Left ventricle myocardium superior (tissue), 1 donor: ENCODE results near the gene MSI1. TPM values are rescaled to one million over a fixed set of nuclear protein-coding genes. Genes with fewer than 3 reads are reported as not detected.

Source experiments
- ATAC-seq: fragments of 200-7000 bp; cut with Tn5 transposase; one replicate; pipeline ENCODE4 v1.9.1; 2020; ENCODE audit warnings: mild to moderate bottlenecking, moderate library complexity
- DNase-seq: peaks from one replicate; pipeline ENCODE4 v3.0.0-alpha.2; 2020
- intact Hi-C: fragments of 100-400 bp; cut with micrococcal nuclease; formaldehyde crosslinking; loops from one replicate; pipeline ENCODE4 v1.11.0; 2022
- long read RNA-seq: library from polyadenylated mRNA; unstranded; transcript quantifications from one replicate; pipeline ENCODE4 v2.0.0, GENCODE V29; 2021
- total RNA-seq: library from RNA; stranded (reverse); fragmentation: NEBNext Ultra II Directional; extraction: Animal tissue kit (Norgen Biotek cat#: 25700); gene quantifications from one replicate; pipeline ENCODE4 v1.2.1, GENCODE V29; 2021
- donor health status: DM: no; HTN: yes; CAD: no; lungs with severe emphysema.

Gene MSI1
- total RNA-seq = 6.8 TPM
- long read RNA-seq, partial matches to known transcripts = 1 of 2 reads
- long read RNA-seq, other reads (novel, unspliced or antisense) = 1 of 2 reads

DNA sequence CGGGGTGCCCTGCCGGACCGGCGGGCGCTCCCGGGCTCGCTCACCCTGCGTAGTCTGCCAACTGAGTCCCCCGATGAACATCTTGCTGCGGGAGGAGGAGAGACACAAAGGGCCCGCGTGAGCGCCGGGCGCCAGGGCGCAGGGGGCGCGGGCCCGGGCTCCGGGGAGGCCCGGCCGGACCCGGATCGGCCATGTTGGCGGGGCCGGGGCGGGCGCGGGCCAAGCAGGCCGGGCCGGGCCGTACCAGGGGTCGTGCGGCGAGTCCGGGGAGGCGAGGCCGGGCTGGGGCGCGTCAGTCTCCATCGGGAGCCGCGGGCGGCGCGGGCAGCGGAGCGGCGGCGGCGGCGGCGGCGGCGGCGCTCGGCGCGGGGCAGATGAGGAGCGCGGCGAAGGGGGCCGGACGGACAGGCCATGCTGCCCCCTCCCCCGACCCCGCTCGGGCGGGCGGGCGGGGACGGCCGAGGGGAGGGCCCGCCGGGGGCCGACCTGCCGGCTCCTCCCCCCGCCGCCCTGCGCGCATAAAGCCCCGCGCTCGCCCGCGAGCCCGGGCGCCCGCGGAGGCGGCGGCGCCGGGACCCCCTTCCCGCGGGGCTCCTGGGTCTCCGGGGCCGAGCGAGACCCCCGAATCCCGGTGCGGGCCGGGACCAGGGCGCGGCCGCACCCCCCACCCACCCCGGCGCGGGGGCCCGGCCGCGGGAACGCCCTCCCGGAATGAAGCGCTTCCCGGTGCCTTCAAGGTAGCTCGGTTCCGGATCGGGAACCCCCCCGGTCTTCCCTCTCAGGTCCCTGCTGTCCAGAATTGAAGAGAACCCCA, at the start of gene MSI1:
Gene MSI1 (minus strand): TSS at position 376 of the 814 bp plus-strand sequence. CDS start 73 bp downstream, at position 303.
- DNase-seq (peak; percentile 32), ATAC-seq (peak; percentile 57)
- intact Hi-C loops = no loop called here

DNA sequence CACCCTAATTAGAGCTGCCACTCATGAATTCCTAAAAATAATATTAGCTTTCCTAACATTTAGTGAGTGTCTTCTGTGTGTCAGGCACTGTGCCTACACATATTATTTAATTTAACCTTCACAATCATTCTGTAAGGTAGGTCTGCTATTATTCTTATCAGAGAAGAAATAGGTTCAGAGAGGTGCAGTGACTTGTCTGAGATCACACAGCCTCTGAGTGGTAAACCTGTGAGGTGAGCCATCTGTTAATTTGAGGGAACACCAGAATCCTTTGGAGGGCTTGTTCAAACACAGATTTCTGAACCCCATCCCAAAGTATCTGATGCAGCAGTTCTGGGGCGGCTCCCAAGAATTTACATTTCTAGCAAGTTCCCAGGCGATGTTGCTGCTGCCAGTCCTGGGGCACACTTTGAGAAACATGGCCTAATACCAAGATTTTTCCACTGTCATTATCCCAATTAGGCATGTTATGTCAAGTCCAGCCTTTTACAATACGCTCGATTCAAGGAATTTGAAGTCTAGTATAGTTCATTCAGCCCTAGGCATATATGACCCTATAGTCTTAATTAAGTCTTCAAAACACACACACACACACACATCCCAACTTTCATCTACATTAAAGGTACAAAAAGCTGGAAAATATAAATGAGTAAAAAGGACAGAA, 49.1 kb upstream of the MSI1 start:
- DNase-seq = no peak
- ATAC-seq = no peak
- intact Hi-C loops = no loop called here

- DNase-seq (no peak), ATAC-seq (no peak)
- intact Hi-C loops = no loop called here
Observed at GRCh38 chr12:120416490-120417216, 47.7 kb upstream of the MSI1 start.

DNA sequence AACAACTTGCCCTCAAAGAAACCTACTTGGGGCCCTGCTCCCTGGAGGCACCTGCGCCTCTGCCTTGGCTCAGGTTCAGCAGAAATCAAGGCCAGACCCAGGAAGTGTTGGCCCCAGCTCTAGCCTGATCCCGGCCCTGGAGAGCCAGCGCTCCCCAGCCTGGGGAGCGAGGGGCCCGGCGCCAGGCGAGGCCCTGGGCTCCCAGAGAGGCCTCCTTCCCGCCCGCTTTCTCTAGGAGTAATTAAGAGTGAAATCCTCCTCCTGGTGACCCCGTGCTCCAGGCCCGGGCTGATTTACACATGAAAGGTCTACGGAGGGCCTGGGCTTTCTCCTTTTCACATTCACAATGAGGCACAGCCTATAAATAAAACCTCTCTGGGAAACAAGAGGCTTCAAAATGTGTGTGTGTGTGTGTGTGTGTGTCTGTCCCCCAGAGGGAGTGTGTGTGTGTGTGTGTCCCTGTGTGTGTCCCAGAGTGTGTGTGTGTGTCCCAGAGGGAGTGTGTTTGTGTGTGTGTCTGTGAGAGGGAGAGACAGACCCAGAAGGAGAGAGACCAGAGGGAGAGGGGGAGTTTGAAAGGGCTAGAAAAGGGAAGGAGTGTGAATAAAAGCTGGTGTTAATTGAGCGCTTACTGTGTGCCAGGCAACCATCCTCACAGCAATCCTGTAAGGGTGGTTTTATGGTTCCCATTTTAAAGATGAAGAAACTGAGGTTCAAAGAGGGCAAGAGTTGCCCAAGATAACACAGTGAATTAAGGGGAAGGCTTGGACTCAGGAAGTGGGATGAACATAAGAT, 45.1 kb upstream of the MSI1 start:
- intact Hi-C loops = loop anchor here (5.0 kb wide), 1 partner anchor 57 kb away; no protein-coding TSS in a partner anchor
- peak; percentile 89 for ATAC-seq
- DNase-seq = peak; percentile 46

DNA sequence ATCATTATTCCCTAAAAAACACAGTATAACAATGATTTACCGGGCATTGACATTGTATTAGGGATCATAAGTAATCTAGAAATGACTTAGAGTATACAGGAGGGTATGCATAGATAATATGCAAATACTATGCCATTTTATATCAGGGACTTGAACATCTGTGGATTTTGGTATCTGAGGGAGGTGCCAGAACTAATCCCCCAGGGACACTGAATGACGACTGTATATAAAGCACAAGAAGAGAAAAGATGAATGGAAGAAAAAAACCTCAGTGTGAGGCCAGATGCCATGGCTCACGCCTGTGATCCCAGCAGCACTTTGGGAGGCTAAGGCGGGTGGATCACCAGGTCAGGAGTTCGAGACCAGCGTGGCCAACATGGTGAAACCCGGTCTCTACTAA, 43.5 kb upstream of the MSI1 start:
- ATAC-seq = no peak
- DNase-seq = no peak
- intact Hi-C loops = loop anchor here (5.0 kb wide), 1 partner anchor 55 kb away; no protein-coding TSS in a partner anchor

DNA sequence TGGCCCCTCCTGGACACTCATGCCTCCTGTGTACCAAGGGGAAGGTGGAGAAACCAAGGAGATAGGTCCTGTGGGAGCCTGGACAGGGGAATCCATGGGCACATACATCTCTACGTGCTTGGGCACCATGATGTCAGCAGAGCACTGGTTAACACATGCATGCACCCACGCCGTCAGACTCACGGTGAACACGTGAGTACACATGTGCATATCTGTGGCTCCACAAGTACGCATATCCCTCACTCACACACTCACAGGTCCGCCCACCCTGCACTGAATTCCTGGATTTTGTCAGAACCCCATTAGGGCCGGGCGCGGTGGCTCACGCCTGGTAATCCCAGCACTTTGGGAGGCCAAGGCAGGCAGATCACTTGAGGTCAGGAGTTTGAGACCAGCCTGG, 39.8 kb upstream of the MSI1 start:
- intact Hi-C loops = no loop called here
- no peak for DNase-seq
- ATAC-seq = no peak

- intact Hi-C loops = no loop called here
- no peak for ATAC-seq
- DNase-seq = no peak
Observed at GRCh38 chr12:120406553-120406952, 37.6 kb upstream of the MSI1 start.

DNA sequence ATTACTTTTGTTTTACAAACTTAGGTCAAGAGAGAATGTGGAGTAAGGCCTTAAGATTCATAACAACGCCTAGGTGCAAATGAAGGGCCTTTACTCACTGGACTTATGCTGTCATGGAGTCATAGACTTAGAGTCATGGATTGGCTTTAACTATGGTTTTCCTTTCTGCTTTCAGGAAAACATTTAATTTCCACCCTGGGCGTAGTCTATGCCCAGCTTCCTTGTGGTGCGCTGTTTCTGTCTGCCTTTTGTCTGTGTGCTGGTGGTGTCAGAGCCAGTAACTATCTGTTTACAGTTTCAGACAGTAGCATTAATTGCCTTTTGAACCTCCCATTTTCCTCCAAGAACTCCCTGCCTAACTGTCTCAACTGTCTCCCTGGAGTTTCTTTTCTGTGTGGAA, 37.1 kb upstream of the MSI1 start:
- intact Hi-C loops = no loop called here
- no peak for ATAC-seq
- no peak for DNase-seq

DNA sequence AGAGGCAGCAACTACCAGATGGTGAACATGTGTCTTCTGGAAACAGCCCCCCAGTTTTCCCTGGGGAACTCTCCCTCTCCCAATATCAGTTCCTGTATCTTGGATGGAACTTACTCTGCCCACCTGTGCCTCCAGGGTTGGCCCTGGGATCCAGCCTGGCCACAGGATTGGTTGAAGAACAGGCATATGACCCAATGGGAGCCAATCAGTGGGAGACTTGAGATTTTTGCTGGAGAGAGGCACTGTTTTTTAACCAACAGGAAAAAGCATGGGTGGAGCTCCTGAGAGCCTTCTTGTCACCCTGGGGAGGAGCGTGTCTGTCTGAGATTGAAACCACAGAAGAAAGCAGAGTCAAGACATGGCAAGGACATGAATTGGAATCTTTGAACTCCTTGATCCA, 35.3 kb upstream of the MSI1 start:
- ATAC-seq = no peak
- intact Hi-C loops = no loop called here
- no peak for DNase-seq

- no peak for ATAC-seq
- intact Hi-C loops = no loop called here
Observed at GRCh38 chr12:120403869-120404268, 34.9 kb upstream of the MSI1 start.

DNA sequence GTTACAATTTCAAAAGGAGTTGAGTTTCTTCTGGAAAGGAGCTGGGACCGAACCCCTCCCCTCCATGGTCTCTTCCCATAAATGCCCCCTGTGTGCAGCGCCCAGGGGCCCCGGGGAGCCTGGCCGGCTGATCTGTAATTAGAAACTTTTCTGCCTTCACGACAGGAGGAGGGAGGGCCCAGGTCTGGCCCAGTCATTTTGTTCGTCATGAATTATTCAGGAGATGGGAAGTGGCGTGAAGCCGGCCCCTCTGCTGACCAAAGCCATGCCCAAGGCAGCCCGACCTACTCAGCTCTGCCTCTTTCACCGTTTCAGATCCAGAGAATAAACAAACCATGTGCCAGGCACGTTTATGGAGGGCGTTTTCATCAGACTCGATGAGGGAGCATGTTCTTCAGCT, 33.3 kb upstream of the MSI1 start:
- ATAC-seq = no peak
- intact Hi-C loops = no loop called here
- DNase-seq = no peak

More at GRCh38 chr12:120403869-120404268, 34.9 kb upstream of the MSI1 start:
- no peak for DNase-seq

GRCh38 chr12:120399531-120399930, 30.6 kb upstream of the MSI1 start:
- ATAC-seq = no peak
- intact Hi-C loops = no loop called here
- DNase-seq = no peak

DNA sequence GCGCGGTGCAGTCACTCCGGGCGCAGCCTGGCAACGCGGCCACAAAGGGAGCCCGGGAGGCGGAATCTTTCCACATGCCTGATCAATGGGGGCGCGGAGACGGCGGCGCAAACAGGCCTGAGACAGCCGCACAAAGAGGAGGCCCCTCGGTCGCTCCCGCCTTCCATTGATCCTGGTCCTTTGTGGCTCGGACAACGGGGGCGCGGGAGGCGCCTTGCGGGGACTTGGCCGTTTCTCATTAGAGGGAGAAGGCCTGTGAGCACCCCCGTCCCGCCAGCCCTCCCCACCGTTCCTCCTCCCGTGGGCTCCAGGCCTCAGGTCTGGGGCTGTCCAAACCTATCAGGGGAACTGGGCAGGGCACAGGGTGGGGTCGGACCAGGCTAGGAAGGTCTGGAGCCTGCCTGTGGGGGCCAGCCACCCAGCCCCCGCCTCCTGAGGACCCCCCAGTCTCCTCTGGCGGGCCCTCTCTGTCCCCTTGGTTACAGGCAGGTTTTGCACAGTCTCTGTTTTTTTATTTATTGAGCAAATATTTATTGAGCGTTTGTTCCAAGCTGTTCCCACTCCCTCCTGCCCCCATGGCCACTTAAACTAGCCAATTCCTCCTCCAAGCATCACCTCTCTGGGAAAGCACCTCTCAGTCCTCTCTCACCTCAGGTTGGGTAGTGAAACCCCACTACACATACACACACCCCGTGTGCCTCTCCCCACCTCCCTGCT, 29.0 kb upstream of the MSI1 start:
- intact Hi-C loops = no loop called here
- no peak for DNase-seq
- no peak for ATAC-seq

DNA sequence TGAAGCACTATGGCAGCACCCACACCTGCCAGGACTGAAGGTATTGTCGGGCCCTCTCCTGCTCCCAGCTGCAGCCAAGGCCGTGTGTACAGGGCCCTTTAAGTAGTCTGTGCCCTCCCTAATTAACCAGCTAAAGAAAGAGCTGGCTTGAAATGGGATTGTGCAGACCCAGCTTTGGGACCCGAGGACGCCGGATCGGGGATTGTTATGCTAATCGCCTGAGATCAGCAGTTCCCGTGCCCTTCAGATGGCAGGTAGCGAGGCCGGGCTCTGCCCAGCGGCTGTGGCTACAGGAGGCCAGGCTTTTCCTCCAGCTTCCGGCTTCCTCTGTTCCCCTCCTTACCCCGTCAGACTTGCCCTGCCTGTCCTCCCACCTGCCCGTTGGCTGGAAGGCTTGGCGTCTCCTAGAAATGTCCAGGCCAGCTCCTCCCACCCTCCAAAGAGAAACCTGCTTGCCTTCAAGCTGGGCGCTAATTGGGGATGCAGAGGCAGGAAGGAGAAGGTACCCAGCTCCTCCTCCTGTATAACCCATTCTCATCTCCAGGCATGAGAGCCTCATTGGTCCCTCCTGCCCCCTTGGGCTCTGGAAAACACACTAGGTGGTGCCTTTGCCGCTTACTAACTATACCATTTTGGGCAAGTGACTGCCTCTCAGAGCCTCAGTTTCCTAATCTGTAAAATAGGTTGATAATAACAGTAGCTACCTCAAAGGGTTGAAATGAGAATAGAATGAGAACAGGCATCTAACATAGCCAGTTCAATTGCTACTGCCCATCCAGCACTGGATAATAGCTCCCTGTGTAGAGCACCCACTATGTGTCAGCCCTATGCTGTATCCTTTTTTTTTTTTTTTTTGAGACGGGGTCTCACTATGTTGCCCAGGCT, 25.8 kb upstream of the MSI1 start:
- ATAC-seq (no peak), DNase-seq (no peak)
- intact Hi-C loops = no loop called here

GRCh38 chr12:120390540-120391120, 21.7 kb upstream of the MSI1 start:
- no peak for ATAC-seq
- DNase-seq = no peak
- intact Hi-C loops = no loop called here

DNA sequence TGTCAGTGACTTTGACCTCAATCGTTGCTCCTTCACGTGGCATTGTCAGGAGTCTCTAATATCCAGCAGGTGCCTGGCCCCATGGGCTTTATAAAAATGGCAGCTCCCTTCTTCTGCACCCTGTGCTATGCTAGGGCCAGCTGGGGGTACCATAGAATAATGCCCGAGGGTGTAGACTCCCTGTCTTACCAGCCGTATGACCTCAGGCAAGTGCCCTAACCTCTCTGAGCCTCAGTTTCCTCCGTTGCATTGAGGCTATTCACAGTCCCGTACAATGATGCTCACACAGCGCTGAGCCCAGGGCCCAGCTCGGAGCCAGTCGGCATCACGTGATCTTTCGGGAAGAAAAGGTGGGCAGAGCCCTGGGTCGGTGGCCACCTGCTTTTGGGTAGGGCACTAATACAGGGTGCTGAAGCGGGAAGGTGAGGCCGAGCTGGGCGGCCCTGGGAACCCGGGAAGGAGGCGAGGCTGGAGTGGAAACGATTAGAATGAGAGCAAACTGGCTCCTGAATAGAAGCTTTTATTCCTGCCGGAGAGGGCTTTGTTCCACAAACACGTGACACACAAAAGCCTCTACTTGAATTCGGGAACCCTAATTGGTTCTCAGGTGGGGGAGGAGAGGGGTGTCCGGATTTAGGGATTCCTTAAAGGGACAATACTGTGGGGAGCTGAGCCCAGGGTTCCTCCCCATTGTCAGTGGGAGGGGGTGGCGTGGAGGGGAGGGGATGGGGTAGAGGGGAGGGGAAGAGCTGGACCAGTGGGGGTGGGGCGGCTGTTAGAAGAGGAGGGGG, 19.9 kb upstream of the MSI1 start:
- intact Hi-C loops = no loop called here
- no peak for DNase-seq
- ATAC-seq = no peak
